IMR-90 (cell line): ENCODE measurements around the gene DNAJB9. TPM values are rescaled to one million over a fixed set of nuclear protein-coding genes. Genes with fewer than 3 reads are reported as not detected.

Experiments
- polyA plus RNA-seq, 3 experiments: library from polyadenylated mRNA; depleted of rRNA; stranded (reverse); fragments of >200 nt; gene quantifications; 2 replicates each; pipeline ENCODE4 v1.2.3, GENCODE V29; 2012; ENCODE audit warnings: low replicate concordance in 1 of 3
- total RNA-seq: library from RNA; depleted of rRNA; stranded (reverse); fragments of >200 nt; gene quantifications from 2 replicates; pipeline ENCODE4 v1.2.3, GENCODE V29; 2012; rRNA removed

DNAJB9 gene
- total and polyA plus RNA-seq, 2 of the 4 experiments (the other 2 are of a cell fraction) = 3.8 to 44.6 TPM

Other genes with a start within 250 kb of the DNAJB9 start
- 0.83 and 1.1 TPM in 2 replicates for gene NRCAM, start 113.4 kb upstream of the DNAJB9 start, total RNA-seq
- 0.43 and 0.46 TPM in 2 replicates for gene NRCAM, start 113.4 kb upstream of the DNAJB9 start, polyA plus RNA-seq (2012; rRNA removed)
- gene PNPLA8, start 43.7 kb upstream of the DNAJB9 start, total RNA-seq = 14.5 and 23.9 TPM in 2 replicates
- 6.1 and 7.0 TPM in 2 replicates for gene PNPLA8, start 43.7 kb upstream of the DNAJB9 start, polyA plus RNA-seq (2012; rRNA removed)
- 23.7 and 32.5 TPM in 2 replicates for gene THAP5, start 168 bp upstream of the DNAJB9 start, total RNA-seq
- 5.2 and 6.7 TPM in 2 replicates for gene THAP5, start 168 bp upstream of the DNAJB9 start, polyA plus RNA-seq (2012; rRNA removed)